GM21515 (cell line): ENCODE measurements around the gene ZC3H7B.
A peak's percentile ranks its signal among the peaks of the same experiment; 100 is the strongest.
"Not testable (repeated sequence)": the region's sequence is repeated elsewhere in the genome, so short reads cannot be mapped to it uniquely, and the experiment has no call there.

Experiments used
- ATAC-seq: cut with Tn5 transposase; IDR thresholded peaks from one replicate; pipeline ENCODE4 v1.9.1; 2021; ENCODE audit not compliant: unreplicated experiment

ZC3H7B gene

DNA sequence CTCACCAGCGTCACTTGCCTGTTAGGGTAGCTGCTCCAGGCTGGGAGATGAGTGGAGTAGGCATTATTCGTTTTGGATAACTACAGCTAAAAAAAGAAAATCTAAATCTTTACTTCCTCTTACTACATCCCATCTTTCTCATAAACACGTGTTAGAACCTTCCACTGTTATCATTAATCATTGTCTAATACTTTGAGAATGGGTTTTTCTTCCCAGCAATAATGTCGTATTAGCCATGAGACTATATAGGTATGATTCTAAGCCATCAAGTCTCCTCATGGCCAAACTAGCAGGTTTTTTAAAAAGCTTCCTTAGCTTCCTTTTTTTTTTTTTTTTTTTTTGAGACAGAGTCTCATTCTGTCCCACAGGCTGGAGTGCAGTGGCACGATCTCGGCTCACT, 76.5 kb downstream of the ZC3H7B start:
- ATAC-seq, result no peak

DNA sequence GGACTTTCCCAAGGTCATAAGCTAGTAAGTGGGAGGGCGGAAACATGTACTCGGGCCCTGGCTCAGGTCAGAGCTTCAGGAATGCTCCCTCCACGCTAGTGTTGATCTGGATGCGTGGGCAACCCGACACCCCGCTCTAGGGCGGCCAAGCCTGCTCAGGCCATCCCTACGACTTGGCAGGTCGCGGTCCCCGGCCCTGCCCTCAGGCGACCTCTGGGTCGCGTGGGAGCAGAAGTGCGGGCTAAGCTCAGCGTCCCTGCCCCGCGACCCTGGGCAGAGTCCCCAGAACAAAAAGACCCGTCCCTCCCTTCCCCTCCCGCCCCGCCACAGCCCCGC, 79.6 kb downstream of the ZC3H7B start:
- peak; percentile 33 for ATAC-seq

GRCh38 chr22:41381329-41382097, 80.2 kb downstream of the ZC3H7B start, which contains the start of gene TEF:
Gene TEF (plus strand): TSS chr22:41381942. CDS start chr22:41382045, 103 bp downstream.
- ATAC-seq, result peak; percentile 87

- peak; percentile 23 for ATAC-seq
Observed at GRCh38 chr22:41382098-41382578, 80.8 kb downstream of the ZC3H7B start.

- no peak for ATAC-seq
Observed at GRCh38 chr22:41382610-41383009, 81.3 kb downstream of the ZC3H7B start.

DNA sequence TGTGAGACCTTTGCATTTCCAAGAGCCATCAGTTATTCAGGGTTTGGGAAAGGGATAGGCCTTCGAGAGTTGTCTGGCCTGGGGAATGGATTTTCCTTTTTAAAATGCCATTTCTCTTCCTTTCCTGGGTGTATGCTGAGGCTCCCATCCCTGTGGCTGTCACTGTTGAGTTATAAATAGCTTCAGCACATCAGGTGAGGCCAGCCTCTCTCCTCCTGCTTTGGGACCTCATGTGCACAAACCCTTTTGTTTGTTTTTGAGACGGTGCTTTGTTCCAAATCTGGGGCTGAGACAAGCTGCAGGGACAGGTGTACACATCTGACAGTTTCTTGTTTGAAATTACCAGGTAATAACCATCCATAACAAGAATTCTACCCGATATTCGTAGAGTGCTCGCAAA, 81.8 kb downstream of the ZC3H7B start:
- no peak for ATAC-seq

GRCh38 chr22:41384128-41384527, 82.8 kb downstream of the ZC3H7B start:
- no peak for ATAC-seq

DNA sequence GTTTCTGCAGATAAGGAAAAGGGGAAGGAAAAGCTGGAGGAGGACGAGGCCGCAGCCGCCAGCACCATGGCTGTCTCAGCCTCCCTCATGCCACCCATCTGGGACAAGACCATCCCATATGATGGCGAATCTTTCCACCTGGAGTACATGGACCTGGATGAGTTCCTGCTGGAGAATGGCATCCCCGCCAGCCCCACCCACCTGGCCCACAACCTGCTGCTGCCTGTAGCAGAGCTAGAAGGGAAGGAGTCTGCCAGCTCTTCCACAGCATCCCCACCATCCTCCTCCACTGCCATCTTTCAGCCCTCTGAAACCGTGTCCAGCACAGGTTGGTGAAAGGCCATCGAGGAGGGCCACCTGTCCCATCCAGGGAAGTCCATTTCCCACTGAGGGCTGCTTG, 86.0 kb downstream of the ZC3H7B start:
- no peak for ATAC-seq

- no peak for ATAC-seq
Observed at GRCh38 chr22:41394012-41394356, 92.7 kb downstream of the ZC3H7B start.

GRCh38 chr22:41395531-41396240, 94.4 kb downstream of the ZC3H7B start:
- no peak for ATAC-seq

DNA sequence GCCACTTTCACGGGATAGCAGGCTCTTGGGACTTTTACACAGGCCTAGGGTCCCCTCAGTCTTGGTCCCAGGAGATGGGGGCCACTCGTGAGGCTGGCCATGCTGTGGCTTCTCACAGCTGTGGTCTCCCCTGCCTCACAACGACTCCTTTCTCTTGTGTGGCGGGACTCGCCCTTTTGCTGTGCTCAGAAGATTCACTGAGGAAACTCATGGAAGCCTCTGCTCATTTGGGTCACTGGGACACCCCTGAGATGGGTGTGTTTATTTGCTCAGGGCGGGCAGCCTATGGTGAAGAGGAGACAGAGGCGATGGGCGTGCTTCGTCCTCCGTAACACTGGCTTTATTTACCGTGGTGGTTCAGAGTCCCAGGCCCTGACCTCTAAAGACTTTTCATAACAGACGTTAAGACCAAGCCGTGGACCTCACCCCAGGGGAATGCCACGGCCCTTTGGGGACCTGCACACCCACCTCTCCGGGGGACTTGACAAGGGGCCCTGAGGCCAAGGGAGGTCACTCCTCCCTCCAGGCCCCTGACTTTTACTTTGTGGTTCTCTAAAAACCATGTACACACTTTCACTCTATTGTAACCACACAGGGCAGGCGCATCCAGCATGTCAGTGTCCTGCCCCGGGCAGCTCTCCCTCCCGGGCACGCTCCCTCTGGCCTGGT, 96.0 kb downstream of the ZC3H7B start:
- ATAC-seq, result no peak

DNA sequence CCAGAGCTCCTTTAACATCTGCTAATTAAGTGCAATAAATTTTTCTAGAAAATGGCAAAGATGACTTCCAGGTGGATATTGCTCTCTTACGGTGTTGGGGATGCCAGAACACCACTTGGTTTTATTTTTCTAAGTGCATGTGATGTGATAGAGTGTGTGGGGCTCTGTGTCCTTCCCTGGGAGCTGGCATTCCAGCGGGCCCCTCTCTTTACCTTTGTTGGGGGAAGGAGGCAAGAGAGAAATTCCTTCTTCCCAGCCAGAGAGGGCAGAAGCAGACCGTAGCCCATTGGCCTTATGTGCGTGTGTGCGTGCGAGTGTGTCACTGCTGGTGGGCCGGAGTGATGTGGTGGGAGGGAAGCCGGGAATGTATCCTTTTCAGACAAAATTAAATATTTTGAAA, 97.6 kb downstream of the ZC3H7B start:
- ATAC-seq, result no peak

DNA sequence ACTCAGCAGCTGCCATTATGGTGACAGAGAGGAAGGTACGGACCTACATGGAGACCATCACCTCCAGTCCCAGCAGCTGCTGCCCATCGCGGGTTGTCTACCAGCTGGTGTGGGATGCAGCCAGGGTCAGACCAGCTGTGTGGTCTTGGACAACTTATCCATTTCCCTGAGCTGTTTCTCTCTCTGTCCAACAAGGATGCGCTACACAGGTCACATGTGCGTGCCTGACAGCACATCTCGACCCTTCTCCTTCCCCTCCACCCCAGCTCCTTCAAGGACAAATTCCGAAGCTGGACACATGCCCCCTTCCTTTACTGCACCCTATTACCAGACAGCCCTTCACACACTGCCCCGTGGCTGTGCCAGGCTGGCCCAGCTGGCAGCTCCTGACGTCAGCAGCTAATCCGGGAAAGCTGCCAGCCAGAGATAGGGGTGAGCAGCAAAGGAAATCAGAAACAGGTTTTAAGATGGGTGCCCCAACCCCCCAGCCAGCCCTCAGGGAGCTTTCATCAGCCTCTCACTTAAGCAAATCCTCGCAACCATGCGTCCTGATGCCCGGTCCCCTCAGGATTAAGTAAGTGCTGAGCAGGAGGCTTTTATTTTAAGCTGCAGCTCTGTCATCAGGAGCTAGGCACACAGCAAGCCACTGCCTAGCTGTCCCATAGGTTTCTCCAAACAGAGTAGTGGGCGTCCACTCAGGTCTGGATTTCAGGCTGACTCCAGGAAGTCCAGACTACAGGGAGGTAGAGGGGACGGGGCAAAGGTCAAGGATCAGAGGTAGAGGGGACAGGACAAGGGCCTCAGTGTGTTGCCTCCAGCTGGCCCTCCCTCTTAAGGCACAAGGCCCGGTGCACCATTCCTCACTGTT, 100.7 kb downstream of the ZC3H7B start:
- no peak for ATAC-seq

- ATAC-seq, result not testable (repeated sequence)
Observed at GRCh38 chr22:41402851-41403250, 101.5 kb downstream of the ZC3H7B start.

DNA sequence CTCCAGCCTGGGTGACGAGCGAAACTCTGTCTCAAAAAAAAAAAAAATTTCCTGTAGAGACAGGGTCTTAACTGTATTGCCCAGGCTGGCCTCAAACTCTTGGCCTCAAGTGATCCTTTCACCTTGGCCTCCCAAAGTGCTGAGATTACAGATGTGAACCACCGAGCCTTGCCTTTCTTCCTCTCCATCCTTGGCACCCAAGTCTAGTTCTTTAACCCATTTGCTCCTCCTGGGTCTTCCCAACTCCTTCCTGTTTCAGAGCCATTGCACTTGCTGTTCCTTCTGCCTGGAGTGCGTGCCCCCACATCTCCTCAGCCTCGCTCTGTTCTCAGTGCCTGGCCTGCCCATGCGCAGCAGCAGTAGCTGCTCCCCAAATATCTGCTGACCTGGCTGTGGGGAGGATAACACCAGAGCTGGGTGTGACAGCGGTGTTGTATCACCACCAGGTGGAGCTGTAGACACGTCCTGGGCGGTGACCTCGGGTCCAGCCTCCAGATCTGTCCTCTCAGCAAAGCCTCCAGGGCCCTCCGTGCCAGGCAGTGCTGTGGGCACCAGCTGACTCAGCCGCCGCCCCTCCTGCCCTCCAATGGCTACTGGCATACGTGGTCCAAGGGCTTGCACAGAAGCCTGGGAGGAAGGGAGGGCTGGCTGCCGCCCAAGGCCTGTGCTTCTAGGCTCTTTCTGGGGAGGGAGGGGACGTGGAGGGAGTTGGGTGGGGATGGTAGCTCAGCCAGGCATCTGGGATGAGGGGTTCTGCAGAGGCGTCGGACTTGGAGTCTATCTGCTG, 102.4 kb downstream of the ZC3H7B start:
- ATAC-seq, result peak; percentile 64

DNA sequence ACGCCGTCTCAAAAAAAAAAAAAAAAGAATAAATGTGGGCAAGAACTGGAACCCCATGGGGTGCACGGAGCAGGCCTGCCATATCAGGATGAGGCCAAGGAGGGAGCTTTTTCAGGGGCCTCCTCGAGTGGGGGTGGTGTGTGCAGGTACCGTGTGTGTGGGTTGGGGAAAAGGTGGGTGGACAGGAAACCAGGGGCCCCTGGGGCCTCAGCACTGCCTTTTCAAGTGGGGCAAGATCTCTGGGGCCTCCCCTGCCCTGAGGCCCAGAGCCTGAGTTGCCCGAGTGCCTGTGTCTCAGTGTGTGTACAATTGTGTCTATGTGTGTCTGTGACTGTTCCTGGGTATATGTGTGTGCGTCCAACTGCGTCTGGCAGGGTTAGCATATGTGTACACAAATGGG, 104.3 kb downstream of the ZC3H7B start:
- ATAC-seq, result no peak

DNA sequence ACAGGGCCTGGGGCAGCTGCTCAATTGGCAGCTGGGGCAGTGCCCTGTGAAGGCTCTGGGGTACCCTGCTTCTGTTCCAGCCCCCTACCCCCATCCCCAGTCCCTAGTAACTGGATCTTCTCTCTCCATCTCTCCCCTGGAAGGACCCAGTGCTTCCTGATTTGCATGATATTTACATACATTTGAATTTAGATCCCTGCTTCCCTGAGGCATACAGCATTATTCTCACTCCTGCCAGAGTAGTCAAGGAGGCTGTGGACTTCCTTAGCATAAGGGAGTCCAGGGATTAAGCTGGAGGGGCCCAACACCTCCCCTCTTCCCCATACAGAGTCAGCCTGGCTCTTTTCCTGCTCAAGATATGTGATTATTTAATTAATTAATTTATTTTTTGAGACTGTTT, 105.1 kb downstream of the ZC3H7B start:
- ATAC-seq, result no peak

DNA sequence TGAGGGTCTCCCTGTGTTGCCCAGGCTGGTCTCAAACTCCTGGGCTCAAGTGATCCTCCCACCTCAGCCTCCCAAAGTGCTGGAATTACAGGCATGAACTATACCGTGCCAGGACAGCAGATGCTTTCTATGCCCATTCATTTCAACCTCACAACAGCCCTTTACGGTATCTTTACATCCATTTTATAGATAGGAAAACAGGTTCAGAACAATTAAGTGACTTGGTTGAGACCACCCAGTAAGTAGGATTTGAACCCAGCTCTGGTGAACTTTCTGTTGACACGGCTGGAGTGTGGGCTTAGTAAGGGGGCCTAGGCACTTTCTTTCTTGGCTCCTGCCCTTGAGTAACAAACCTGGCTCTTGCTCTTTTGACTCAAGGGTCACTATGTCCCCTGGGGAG, 106.1 kb downstream of the ZC3H7B start:
- no peak for ATAC-seq

DNA sequence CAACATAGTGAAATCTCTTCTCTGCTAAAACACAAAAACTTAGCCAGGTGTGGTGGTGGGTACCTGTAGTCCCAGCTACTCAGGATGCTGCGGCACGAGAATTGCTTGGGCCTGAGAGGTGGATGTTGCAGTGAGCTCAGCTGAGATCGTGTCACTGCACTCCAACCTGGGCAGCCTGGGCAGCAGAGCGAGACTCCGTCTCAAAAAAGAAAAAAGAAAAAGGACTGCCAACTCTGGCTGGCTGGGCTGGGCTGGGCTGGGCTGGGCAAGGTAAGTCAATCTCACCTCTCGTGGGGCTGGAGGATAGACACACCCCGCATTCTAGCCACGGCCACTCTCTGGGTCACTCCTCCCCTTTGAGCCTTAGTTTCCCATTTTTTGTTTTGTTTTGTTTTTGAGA, 107.3 kb downstream of the ZC3H7B start:
- ATAC-seq, result no peak
